Measurements from ENCODE around the gene CD302.
"Not testable (repeated sequence)": the region's sequence is repeated elsewhere in the genome, so short reads cannot be mapped to it uniquely, and the experiment has no call there.

The CD302 gene, protein sequence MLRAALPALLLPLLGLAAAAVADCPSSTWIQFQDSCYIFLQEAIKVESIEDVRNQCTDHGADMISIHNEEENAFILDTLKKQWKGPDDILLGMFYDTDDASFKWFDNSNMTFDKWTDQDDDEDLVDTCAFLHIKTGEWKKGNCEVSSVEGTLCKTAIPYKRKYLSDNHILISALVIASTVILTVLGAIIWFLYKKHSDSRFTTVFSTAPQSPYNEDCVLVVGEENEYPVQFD

DNA sequence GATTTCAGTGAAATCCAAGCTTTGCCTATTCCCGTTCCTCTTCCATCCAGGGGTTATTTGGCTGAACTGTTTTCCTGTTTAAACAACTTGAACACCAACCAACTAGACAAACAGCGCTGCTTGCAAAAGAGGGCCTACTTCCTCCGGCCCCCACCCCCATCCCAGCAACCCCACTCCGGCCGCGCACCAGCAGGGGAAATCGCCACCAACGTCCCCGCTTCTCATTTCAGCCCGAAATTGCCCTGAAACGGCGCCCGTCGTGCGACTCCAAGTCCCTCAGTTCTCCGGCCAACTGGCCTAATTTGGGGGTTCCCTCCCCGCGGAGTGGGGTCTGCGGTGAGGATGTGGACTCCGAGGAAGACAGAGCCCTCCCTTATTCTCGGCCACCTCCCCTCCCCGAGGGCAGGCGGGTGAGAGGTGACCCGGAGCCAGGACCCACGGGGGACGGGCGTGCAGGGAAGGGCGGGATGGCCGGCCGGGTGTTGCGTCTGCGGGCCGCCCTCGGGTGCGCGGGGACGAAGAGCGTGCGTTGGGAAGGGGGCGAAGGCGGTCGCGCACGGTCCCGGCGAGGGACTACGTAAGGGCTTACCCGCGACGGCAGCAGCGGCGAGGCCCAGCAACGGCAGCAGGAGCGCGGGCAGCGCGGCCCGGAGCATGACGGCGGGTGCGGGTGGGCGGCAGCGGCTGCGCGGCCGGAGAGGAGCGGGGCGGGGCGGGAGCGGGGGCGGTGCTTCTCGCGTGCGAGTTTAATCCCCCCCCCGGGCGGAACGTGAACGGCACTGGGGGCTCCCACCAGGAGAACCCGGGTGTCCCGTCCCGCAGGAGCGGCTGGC, at the start of gene CD302:
CD302 (minus strand) TSS at position 666 of the 833 bp plus-strand sequence; CDS start at position 656, 10 bp downstream.
- peak; percentile 83 for DNase-seq (ENCODE audit: low spot score)

DNA sequence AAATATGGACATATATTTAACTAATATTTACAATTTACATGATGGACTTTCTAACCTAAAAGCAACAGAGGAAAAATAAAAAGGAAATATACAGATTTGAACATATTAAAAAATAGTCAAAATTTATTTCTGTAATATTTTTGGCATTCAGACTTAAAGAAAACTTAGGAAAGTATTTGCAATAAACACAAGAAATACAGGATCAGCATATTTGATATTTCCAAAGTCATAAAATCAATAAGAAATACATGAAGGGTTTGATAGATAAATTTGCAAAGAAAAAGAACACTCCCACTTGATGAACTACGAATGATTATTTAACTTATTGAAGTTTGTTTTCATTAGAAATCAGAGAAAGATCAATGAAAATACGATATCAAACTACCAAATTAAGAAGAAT, 48.6 kb upstream of the CD302 start:
- no peak for DNase-seq (ENCODE audit: low spot score)

DNA sequence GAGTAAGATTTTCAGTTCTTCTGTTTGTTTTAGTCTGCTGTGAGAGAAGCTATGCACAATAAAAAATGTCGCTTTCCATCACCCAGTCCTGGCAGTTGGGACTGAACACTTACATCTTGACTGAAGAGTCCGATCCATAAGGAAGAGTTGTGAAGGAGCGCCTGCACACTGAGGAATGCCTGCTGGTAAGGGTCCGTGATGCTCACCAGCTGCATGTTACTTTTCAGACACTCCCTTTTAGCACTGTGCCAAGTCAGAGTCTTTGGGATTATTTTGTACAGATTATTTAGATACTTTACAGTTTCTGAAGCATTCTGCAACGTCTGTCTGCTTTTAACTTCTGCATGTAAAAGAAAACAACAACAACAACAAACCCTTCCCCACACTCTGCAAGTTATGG, 42.6 kb upstream of the CD302 start:
- no peak for DNase-seq (ENCODE audit: low spot score)

DNA sequence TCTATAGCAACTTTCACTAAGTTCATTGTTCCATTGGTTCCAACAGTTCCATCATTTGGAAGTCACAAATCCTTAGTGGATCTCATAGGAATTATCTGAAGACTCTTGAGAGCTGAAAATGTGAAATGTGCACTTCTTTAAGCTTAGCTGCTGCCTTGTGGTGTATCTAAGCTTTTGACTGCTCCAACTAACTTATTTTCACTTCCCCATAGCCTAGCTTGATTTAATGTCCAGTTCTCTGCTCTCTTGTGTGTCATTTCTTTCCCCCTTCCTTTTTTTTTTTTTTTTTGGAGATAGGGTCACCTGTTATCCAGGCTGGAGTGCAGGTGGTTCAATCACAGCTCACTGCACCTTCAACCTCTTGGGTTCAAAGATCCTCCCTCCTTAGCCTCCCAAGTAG, 34.9 kb upstream of the CD302 start:
- no peak for DNase-seq (ENCODE audit: low spot score)

DNA sequence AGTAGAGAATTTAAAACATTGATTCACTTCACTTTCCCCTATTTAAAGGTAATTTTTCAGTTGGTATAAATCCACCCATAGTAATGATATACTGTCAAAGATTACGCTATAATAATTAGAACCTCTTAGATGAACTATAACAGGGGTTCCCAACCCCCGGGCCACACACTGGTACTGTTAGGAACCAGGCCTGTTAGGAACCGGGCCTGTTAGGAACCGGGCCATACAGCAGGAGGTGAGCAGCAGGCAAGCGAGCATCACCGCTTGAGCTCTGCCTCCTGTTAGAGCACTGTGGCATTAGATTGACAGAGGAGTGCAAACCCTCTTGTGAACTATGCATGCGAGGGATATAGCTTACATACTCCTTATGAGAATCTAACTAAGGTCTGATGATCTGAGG, 34.0 kb upstream of the CD302 start:
- DNase-seq (ENCODE audit: low spot score): no peak

DNA sequence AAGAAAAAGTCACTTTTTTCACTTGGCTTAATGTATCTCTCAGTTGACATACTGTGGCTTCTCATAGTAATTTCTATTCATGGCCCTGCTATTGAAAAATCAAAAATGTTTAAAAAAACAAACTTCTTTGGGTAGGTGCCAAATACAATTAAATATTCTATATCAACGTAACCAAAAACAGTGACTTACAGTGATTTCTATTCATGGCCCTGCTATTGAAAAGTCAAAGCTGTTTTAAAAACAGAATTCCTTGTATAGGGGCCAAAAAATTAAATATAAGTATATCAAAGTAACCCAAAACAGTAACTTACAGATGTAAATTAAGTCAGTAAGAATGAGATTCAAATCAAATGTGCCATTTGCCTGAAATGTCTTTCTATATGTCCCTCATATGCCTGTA, 31.4 kb upstream of the CD302 start:
- no peak for DNase-seq (ENCODE audit: low spot score)

DNA sequence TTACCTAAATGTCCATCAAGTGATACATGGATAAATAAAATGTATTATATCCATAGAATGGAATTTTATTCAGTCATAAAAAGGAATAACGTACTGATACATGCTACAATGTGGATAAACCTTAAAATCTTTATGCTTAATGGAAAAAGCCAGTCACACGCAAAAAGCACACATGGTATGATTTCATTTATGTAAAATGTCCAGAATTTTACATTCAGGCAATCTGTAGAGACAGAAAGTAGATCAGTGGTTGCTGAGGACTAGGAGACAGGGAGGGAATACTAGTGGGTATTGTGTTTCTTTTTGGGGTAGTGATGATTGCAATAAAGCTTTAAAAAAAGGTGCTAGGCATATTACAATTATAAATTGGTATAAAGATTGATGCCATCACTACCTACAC, 30.7 kb upstream of the CD302 start:
- no peak for DNase-seq (ENCODE audit: low spot score)

DNA sequence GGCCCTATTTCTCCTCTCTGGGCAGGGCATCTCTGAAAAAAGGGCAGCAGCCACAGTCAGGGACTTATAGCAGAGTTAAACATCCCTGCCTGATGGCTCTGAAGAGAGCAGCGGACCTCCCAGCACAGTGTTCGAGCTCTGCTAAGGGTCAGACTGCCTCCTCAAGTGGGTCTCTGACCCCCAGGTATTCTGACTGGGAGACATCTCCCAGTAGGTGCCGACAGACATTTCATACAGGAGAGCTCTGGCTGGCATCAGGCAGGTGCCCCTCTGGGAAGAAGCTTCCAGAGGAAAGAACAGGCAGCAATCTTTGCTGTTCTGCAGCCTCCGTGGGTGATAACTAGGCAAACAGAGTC, 24.4 kb upstream of the CD302 start:
- DNase-seq (ENCODE audit: low spot score): not testable (repeated sequence)

DNA sequence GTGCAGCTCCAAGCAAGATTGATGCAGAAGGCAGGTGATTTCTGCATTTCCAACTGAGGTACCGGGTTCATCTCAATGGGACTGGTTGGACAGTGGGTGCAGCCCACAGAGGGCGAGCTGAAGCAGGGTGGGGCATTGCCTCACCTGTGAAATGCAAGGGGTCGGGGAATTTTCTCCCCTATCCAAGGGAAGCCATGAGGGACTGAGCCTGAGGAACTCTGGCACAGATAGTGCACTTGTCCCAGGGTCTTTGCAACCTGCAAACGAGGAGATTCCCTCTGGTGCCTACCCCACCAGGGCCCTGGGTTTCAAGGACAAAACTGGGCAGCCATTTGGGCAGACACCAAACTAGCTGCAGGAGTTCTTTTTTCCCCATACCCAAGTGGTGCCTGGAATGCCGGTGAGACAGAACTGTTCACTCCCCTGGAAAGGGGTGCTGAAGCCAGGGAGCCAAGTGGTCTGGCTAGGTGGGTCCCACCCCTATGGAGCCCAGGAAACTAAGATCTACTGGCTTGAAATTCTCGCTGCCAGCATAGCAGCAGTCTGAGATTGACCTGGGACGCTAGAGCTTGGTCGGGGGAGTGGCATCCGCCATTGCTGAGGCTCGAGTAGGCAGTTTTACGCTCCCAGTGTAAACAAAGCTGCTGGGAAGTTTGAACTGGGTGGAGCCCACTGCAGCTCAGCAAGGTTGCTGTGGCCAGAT, 23.9 kb upstream of the CD302 start:
- not testable (repeated sequence) for DNase-seq (ENCODE audit: low spot score)

DNA sequence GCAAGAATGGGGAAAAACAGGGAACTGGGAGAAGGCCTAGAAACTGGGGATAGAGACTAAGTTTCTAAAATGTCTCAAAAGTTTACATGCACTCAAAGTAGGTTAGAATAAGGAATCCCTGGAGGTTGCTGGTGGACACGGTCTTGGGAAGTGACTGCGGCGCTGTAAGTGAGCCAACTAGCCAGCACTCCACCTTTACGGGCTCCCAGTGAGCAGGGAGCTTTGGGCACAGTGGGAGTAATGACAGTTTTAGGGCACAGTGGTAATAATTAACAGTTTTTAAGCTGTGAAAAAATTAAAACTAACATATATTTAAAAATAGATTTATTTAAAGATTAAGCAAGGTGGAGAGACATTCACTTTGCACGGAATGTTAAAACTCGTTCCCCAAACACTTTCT, 20.9 kb upstream of the CD302 start:
- no peak for DNase-seq (ENCODE audit: low spot score)

DNA sequence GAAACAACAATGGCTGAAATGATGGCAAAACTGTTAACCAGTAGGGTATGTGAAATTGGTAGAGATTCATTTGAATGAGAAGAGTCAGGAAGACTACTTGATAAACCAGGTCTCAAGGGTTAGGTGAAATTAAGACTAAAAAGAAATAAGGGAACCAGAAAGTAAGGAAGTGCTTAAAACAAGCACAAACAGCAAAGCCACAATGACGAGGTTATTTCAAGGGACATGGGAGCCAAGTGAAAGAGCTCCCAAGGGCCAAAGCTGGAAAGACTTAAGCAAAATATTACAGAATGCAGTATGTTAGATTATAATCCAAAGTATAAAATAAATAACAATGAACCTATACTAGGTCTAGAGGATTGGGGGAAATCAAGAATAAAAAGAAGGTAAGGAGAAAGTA, 19.3 kb upstream of the CD302 start:
- DNase-seq (ENCODE audit: low spot score): no peak

DNA sequence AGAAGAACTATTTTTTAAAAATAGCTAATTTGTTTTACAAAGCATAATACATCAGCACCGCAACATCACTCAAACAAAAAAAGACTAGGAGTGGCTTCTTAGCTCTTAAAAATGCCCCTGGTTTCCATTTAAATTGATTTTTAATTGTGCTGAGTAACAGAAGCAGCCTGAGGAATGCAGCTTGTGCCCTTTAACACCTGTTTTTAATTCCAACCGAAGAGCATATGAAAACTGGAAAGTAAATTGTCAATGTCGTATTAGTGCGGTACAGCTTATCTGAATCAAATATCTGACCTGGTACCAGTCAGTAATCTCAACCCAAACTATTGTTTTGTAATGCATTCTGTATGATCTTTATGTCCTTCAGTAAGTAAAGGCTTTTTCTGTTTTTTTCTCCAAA, 13.2 kb upstream of the CD302 start:
- DNase-seq (ENCODE audit: low spot score): no peak

DNA sequence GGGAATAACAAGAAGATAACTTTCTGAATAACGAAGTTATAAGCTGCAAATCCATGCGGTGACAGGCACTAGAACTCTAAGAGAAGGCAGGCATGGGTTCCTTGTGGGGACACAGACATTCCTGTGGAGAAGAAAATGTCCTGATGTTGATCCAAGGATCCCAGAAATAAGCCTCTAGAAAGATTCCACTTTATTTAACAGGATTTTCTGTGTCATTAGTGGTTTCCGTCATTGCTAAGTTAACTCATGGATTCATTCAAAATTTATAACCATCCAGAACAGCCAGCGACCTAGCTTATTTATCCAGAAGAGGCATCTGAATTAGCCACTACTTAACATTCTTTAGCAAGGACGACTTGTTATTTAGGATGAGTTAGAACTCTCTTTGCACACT, 10.0 kb upstream of the CD302 start:
- DNase-seq (ENCODE audit: low spot score): no peak

DNA sequence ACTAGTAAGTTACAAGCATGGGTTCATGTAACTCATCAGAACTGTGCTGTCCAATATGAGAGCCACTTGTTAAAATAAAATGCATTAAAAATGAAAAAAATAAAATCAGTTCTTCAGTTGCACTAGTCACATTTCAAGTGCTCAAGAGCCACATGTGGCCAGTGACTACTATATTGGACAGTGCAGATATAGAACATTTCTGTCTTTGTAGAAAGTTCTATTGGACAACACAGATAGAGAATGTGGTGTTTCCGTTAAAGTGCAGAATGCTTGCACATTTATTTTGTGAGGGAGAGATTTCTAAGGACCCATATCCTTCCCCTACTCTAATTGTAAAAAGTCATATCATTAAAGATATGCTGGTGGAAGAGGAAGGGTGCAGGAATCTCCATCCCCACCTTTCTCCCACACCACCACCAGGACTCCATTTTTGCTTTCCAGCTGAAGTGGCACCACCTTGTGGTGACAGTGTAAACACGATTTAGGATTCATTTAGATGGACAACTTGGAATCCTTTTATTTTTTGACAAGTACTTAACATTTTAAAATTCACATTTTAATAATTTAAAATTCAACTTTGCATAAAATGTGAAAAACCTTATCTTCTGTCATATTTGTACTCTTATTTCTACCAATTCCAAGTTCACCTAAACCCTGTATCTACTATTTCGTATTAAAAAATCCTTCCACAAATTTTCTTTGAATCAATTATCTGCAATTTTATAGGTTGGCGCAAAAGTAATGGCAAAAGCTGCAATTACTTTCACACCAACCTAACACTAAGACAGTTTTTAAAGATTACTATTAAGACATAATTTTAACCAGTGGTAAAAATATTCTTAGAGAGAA, 9.4 kb upstream of the CD302 start:
- peak; percentile 77 for DNase-seq (ENCODE audit: low spot score)

DNA sequence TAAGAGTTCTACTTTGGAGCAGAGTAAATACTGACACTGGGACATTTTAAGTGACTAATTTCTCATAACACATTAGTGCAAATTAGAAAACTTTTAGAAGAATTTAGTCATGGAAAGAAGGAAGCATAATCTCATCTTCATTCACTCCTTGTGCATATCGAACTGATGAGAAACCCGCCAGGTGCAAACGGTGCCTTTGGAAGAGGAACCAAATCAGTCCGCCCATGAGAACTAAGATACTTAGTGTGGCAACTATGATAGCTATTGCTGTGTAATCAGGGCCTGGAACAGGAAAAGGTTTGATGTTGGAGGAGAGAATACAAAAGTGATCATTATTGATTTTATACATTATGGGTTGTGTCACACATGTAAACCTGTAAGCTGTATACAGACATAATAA, 6.9 kb upstream of the CD302 start:
- DNase-seq (ENCODE audit: low spot score): no peak

DNA sequence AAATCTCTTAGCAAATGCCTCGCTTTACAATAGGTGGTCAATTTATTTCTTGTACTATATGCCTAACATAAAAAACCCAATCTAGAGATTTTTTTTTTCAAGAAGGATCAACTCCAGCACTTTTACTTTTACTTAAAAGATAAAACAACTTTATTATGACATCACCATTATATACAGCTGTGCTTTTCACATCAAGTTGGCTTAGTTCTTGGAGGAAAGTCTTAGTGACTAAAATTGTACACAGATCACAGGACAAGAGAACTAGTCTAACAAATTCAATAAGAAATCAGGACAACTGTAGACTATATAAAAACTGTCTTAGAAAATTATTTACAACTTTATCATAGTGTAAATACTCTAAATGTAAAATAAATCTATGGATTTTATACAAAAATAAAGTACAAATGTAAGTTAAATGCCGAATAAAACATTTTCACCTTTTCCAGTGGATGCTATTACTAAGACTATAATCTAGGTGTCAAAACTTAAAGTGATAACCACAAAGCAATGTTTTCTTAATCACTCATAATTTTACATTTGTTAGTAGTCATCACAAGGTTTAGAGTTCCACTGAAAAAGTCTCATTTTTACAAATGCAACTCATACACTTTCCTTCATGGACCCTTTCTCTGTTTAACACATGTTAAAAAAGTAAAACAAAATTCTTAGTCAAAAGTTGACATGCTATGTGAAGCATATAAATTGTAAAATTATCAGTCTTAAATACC, 5.4 kb upstream of the CD302 start:
- no peak for DNase-seq (ENCODE audit: low spot score)

DNA sequence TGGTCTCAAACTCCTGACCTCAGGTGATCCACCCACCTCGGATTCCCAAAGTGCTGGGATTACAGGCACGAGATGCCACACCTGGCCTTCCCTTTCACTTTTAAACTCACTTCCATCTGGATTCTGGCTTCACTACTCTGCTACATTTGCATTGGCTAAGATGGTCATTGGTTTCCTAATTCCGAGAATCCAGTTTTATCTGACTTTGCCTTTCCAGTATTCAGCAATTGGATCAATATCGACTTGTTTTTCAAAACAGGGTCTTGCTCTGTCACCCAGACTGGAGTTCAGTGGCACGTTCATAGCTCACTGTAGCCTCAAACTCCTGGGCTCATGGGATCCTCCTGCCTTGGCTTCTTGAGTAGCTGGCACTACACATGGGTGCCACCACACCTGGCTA, 4.7 kb upstream of the CD302 start:
- no peak for DNase-seq (ENCODE audit: low spot score)

DNA sequence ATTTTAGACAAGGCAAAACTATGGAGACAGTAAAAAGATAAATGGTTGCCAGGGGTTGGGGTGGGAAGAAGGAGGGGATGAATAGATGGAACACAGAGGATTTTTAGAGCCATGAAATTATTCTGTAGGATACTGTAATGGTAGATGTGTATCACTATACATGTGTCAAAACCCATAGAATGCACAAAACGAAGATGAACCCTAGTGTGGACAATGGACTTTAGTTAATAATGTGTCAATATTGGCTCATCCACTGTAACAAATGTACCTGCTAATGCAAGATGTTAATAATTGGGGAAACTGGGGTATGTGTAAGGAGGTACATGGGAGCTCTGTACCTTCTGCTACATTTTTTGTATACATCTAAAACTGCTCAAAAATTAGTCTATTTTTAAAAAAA, 1.8 kb upstream of the CD302 start:
- DNase-seq (ENCODE audit: low spot score): no peak

DNA sequence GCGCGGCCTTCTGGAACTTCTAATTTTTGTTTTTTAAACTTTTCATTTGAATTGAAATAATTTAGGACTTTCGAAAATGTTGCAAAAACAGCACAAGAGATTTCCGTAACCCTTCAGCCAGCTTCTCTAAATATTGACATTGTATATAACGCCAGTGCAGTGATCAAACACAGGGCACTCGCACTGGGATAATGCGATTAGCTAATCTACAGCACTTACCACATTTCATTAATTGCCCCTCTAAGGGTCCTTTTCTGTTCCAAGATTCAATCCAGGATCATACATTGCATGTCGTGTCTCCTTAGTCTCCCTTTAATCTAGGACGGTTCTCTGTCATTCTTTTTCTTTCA, 343 bp upstream of the CD302 start:
- no peak for DNase-seq (ENCODE audit: low spot score)

DNA sequence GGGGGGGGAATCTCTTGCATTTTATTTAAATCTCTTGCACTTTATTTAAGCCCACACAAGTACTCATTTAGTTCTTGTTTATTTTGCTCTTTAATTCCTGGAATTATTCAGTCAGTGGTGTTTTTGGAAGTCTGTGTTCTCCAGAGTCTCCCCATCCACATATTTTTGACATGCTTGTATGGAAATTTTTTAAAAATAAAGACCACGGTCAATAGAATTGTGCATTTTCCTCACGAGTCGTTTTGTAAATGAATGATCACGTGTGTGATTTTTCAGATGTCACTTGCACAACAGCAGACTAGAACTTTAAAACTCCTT, 824 bp downstream of the CD302 start:
- no peak for DNase-seq (ENCODE audit: low spot score)

DNA sequence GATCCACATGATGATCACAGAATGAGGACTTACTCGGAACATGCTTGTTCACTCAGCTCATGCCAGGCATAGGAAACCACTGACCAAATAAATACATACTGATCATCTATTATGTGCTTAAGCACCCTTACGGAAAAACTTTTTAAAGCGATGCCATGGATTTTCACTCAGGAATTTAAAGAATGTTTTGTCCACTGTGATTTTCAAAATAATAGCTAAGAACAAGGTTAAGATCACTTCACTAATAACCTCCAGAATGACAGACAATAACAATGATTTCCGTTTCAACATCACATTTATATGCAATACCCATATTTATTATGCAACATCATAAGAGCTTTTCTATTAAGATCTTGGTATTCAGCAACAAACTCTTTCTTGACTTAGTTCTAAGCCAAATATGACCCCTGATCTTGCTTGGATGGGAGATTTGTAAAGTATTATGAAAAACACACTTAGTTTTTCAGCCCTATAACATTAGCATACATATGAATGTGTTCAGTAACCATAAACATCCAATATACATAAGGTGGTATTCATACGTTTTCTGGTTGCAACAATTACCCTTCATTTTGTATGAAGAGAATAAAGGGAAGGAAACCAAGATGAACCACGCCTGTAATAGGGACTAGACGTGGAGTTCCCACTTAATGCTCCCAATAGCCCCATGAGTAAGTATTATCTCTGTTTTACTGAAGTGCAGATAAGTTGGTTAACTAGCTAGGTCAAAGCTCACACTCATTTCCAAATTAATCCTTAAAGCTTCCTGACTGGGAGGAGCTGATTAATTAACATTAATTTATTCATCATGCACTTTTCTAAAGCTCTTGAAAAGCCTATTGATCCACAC, 1.9 kb downstream of the CD302 start:
- DNase-seq (ENCODE audit: low spot score): no peak

Data from iPS-NIHi11 (cell line).